Medulla oblongata (tissue), 1 donor: ENCODE results near the gene STING1.
"Not testable (repeated sequence)": the region's sequence is repeated elsewhere in the genome, so short reads cannot be mapped to it uniquely, and the experiment has no call there.

Experiments used
- DNase-seq: peaks from one replicate; pipeline ENCODE4 v3.0.0-alpha.2; 2015; ENCODE audit errors: extremely low spot score

STING1 gene

DNA sequence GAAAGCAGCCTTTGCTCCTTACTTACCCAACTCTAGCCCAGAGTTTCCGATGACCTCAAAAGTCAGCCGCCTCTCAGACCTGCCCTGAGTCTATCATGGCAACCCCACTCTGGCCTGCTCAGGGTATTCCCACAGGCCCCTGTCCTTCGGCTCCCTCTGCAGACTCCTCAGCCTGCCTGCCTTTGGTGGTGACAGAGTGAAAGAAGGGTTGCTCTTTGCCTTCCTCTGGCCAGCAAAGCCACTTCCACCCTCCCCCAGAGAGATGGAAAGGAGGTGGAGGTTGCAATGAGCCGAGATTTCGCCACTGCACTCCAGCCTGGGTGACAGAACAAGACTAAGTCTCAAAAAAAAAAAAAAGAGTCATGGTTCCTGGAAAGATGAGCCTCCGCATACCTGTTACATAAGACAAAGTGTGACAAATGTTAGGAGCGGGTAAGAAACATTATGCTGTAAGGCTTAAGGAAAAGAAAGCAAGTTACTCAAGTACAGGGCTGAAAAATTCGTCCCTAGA is 14.1 kb downstream of the STING1 start:
- DNase-seq, result no peak

DNA sequence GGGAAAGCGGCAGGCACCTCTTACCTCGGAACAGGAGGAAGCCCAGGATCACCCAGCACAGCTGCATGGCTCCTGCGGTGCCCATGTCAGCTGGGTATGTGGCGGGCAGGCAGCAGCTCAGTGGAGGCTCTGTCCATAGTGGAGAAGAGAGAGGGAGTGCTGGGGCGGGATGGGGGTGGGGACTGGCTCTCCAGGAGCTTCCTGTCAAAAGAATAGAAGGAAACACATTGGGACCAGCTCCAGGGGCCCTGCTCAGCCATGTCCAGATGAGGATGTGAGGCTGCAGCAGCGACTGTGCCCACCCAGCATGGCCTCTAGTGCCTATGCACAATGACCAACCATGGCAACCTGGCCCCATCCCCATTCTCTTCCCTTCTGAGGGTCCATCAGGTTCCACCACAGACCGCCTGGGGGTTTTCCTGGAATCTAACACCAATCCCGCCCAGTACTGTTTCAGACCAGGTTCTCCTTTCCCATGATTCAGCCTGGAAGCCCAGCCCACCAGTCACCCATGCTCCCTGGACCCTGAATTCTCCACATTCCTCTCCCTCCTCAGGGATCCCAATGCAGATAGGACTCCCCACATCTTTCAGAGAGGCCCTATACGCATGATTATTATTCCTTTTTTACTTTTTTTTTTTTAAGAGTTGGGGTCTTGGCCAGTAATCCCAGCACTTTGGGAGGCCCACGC is 19.8 kb downstream of the STING1 start, which contains the start of gene ECSCR:
TSS of gene ECSCR (minus strand) at position 158 of the 691 bp plus-strand sequence. CDS start at position 85, 73 bp downstream.
- DNase-seq, result no peak

DNA sequence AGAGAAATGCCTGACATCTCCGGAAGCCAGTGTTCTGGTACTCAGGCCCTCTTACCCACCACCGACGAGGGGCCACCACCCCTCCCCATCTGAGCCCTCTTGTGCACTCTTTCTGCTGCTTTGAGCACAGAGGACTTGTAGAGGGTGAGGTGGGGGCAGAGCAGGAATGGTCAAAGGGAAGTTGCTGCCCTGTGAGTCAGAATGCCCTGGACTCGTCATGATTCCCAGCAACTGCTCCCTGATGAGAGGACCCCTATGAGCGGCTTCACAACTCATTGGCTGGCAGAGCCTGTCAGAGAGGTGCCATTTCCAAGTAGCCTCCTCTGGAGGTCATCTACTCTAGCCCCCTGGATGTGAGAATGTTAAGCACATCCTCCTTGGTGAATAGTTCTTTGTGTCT is 20.9 kb downstream of the STING1 start:
- DNase-seq, result no peak

DNA sequence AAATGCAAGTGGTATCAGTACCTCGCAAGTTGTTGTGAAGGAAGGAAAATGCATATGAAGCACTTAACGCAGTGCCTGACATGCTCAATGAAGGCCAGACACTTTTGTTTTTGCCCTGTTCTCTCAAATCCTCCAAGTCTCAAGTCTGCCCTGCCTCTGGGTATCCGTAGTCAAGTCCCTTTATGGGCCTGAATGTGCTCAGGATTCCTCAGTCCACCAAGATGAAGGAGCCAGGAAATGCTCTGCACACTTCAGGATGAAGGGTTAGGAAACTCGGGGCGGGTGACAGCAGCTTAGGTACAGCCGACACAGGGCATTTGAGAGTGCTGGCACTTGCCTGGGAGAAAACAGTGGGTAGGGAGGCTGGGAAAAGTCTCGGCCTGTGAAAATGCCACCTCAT is 21.4 kb downstream of the STING1 start:
- DNase-seq, result no peak

DNA sequence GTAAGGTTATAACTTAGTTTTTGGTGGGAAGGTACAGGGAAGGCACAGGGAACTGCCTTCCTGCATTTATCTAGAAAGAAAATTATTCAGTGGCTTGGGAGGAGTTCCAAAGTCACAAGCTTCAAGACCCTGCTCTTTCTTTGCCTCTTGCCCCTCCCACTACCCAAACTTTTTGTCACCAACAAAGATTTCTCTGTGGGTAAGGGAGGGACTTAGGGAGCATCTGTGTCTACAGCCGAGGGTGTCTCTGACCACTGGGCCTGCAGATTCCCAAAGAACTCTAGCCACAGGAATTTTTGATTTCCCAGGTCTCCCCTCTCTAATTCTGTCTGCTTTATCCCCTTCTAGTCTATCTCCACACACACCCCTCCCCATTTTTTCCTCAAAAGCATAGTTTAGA is 22.1 kb downstream of the STING1 start:
- no peak for DNase-seq

DNA sequence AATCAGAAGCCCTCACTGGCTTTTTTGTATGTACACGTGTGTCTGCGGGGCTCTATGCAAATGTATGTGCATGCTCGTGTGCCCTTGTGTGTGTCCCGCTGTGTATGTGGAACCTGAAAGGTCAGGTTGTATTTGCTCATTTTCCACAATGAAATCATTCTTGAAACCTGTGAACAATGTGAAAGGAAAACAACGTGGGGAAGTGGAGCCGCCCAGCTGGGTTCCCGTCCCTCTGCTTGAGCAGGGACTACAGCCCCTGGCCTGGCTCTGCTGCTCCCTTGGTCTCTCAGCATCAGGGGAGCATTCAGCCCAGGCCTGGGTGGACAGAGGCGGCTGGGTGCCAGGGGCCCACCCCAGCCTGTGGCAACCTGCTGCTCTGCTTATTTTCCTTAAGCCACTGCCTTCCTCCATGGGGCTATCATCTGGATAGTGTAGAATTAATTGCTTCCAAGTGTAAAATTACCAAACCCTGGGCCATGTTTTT is 23.1 kb downstream of the STING1 start:
- no peak for DNase-seq

DNA sequence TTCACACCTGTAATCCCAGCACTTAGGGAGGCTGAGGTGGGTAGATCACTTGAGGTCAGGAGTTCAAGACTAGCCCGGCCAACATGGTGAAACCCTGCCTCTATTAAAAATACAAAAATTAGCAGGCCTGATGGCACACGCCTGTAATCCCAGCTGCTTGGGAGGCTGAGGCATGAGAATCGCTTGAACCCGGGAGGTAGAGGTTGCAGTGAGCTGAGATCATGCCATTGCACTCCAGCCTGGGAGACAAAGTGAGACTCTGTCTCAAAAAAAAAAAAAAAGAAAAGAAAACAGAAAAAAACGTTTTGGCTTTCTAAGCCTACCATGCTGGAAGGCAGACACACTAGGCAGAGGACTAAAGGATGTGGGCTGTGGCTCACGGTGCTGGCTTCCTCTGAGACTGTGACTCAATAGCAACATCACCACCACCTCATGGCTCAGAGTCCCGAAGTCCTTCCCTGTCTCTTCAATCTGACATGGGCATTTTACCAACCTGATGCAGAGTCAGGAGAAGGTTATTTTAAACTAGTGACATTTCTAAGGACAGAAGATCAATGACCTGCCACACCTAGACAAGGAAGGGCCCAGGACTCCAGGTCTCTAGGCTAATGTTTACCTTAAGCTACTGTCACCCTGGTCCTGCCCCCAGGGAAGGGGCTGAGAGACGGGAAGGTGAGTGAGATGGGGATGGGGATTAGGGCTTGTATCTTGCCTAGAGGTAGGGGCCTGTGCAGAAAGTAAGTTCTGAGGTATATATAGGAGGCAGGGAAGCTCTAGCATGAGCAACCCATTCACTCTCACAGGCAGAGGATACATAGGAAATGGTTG is 23.8 kb downstream of the STING1 start:
- DNase-seq, result no peak

DNA sequence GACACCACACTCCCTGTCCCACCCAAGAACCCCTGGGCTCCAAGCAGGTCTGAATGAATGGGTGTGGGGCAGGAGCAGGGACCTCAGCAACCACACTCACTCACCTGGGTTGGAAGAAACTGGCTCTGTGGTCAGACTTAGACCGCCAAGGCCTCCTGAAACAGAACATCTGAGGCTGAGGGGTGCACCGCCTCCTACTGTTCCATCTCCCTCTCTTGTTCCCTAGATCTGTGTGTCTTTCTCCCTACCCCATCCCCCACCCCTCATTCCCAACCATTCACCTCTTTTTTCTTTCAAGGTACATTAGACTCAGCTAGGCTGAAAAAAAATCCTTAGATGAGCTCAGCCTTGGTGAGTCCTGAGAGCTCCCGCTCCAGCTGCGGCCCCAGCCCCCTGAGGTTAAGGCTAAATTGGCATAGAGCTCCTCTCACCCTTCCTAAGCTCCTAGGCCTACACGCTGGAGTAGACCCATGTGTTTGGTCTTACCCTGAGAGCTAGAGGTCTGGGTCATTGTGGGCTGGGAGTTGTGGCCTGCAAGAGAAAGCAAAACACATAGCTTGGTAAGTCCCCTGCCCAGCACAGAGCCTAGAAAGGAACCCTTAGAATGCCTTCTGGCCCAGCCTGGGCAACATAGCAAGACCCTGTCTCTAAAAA is 24.8 kb downstream of the STING1 start:
- no peak for DNase-seq

DNA sequence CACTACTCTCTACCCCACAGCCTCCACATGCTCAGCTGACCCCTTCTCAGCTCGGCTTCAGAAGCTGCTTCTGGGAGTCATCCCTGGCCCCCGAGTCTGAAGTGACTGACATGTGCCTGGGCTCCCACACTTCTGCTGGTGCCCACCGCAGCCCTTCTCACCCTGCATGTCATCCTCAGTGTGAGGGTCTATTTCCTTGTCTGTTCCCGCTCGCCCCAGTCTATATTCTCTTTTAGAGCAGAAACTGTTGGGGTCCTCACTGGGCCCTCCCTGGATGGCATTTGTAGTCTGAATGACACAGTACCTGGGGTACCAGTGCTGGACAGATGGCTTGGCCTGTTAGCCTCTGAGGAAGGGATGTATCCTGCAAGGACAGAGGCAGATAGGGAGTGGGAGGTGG is 25.3 kb downstream of the STING1 start:
- no peak for DNase-seq

DNA sequence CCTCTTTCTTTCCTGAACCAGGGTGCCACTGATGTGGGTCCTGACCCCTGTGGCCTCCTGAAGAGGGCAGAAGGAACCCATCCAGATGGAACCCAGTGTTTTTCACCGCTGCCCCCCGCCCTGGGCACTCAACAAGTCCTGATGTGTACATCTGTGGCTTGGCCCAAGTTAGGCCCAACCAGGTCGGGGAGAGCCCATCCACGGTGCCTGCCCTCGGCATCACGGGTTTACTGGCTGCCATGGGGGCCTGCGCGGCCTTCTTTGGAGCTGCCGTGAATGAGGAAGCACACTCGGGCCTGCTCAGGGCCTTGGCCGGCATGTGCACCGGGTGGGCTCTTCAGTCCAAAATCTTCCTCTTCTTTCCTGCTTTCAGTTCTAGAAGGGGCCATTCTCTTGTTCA is 25.8 kb downstream of the STING1 start:
- DNase-seq, result no peak

DNA sequence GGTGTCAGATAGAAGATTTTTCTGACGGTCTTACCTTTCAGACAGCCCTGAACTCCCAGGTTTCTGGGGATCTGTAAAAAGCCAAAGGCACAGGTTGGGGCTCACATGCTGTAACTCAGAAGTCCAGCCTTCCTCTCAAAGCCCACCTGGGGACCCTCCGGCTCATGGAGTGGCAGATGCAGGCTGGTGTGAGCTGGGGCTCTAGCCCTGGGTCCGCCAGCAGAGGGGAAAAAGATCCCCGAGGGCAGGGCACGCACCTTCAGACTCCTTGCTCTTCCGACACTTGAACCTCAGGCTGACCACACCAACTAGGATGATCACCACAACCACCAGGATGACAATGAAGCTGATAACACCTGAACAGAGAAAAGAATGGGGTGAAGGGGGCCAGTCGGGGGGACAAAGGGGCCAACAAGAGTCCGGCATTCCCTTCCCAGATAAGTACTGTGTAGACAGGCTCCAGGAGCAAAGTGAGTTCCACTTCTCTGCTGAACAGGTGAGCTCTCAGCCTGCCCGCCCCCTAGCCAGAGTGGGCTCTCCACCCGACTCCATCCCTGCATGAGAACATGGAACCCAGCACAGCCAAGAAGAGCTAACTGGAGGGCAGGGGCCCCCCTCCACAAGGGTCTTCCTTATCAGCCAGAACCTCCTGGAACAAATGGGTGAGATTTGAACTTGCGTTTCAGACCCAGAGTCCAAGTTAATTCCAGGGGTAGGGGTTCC is 27.8 kb downstream of the STING1 start:
- DNase-seq, result no peak

DNA sequence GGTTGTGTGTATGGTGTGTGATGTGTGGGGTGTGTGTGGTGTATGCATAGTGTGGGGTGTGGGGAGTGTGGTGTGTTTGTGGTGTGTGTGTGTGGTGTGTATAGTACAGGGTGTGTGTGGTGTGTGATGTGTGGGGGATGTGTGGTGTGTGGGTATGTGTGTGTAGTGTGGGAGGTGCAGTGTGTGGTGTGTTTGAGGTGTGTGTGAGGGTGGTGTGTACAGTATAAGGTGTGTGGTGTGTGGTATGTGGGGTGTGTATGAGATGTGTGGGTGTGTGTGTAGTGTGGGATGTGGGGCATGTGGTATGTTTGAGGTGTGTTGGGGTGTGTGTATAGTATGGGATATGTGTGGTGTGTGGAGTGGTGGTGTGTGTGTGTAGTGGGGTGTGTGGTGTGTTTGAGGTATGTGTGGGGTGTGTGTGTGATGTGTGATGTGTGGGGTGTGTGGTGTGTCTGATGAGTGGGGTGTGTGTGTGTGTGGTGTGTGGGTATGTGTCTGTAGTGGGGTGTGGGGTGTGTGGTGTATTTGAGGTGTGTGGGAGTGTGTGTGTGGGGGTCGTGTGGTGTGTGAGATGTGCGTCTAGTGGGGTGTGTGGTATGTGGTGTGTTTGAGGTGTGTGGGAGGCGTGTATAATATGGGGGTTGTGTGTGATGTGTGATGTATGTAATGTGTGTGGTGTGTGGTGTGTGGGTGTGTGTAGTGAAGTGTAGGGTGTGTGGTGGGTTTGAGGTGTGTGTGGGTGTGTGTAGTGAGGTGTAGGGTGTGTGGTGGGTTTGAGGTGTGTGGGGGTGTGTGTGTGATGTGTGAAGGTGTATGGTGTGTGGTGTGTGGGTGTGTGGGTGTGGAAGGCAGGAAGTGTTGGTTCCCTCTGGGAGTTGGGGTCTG is 28.6 kb downstream of the STING1 start:
- DNase-seq, result no peak

DNA sequence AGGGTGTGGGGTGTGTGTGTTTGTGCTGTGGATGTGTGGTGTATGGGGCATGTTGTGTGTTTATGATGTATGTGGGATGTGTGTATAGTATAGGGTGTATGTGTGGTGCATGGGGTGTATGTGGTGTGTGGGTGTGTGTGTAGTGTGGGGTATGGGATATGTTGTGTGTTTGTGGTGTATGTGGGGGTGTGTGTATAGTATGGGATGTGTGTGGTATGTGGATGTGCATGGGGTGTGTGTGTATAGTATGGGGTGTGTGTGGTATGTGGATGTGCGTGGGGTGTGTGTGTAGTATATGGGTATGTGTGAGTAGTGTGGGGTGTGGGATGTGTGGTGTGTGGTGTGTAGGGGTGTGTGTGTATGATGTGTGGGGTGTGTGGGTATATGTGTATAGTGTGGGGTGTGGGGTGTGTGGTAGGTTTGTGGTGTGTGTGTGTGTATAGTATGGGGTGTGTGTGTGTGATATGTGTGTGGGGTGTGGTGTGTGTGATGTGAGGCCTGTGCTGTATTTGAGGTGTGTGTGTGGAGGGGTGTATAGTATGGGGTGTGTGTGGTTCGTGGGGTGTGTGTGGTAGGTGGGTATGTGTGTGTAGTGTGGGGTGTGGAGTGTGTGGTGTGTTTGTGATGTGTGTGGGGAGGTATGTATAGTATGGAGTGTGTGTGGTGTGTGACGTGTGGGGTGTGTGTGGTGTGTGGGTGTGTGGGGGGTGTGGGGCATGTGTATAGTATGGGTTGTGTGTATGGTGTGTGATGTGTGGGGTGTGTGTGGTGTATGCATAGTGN is 30.5 kb downstream of the STING1 start:
- no peak for DNase-seq

DNA sequence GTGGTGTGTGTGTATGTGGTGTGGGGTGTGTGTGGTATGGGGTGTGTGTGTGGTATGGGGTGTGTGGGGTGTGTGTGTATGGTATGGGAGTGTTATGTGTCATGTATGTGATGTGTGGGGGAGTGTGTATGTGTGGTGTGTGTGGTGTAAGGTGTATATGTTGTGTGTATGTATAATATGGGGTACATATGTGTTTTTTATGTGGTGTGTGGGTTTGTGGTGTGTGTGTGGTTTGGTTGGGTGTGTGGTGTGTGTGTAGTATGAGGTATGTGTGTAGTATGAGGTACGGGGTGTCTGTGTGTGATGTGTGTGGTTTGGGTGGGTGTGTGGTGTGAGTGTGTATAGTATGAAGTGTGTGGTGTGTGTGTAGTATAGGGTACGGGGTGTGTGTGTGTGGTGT is 31.4 kb downstream of the STING1 start:
- DNase-seq, result no peak

DNA sequence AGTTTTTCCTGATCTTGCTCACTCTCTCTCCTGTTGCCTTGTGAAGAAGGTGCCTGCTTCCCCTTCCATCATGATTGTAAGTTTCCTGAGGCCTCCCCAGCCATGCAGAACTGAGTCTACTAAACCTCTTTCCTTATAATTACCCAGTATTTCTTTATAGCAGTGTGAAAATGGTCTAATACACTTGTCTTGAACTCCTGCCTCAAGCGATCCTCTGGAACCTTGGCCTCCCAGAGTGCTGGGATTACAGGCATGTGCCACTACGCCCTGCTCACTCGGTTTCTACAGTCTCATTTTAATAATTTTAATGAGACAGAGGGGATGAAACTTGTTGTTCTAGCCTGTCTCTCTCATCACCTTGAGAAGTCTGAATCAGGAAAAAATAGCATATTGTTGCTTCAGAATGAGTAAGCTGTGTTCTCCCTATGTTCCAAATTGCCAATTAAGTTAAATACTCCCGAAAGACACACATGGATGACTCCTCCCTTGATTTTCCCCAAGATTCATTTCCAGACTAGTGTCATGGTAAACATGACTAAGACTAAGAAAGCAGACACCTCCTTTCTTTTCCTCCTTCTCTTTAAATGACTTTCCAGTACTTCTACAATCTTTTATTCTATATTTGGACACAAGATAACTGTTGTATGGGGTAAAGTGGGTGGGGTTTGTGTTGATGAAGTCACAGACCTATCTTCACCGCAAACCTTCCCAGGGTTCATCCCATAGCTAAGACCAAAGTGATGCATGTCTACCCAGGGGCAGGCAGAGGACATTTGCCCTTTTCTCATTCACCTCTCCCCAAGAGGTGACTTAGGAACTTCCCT is 35.4 kb downstream of the STING1 start:
- no peak for DNase-seq

DNA sequence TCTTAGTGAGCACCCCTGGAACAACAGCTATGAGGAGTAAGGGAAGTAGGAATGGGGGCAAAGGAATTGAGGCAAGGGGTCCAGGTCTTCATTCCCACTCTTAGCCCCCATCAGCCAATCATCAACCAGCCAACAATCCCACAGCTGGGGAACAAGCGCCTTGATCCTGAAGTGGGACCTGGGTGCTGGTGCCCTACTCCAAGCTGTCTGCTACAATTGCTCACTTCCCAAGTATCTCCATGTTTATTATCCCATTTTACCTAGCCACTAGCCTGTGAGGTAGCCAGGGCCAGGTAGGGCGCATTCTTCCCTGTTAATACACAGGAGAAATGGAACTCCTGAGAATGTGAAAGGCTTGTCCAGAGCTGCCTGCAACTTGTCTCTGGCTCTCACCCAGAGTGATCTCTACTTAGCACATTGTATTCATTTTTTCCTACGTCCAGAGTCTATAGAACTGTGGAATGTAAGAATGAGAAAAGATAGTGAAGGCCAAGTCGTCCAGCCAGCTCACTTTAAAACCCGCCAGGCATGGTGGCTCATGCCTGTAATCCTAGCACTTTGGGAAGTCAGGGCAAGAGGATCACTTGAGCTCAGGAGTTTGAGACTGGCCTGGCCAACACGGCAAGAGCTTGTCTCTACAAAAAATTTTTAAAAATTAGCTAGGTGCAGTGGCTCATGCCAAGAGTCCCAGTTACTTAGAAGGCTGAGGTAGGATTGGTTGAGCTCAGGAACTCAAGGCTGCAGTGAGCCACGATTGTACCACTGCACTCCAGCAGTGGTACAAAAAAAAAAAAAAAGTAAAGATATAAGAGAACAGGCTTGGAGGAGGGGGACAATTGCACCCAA is 37.0 kb downstream of the STING1 start:
- no peak for DNase-seq

DNA sequence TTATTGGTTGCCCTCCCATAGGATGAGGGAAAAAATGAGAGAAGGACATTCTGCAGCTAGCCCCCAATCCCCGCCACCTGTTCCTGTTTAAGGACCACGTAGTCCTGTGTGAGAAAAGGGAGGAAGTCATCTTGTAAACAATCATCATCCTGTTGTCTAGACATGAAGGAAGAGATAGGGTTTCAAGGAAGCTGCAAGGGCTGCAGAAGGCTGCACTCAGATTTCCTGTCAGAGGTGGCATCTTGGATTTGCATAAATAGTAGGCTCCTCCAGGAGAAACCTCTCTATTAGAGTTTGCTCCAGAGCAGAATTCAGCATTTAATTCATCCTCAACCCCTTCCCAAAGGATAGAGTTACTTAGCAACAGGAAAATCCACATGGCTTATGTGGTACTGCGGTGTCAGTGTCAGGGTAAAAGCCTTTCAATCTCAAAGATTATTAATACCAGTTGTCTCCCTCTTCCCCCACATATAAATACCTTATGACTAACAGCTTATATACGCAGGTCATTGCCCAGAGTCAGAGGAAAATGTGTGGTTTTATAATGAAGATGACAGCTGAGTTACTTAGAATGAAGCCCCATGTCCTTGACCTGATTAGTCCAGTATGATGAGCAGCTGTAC is 38.6 kb downstream of the STING1 start:
- no peak for DNase-seq

DNA sequence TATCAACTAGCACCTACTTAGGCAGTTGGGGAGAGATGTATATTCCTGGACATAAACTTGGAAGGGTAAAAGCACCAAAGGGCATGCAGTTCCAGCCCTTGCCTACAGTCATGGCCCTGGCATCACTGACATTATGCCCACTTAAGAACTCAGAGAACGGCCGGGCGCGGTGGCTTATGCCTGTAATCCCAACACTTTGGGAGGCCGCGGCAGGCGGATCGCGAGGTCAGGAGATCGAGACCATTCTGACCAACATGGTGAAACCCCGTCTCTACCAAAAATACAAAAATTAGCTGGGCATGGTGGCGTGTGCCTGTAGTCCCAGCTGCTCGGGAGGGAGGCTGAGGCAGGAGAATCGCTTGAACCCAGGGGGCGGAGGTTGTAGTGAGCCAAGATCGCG is 42.1 kb downstream of the STING1 start:
- not testable (repeated sequence) for DNase-seq
